ENCODE results near the gene TXNRD1.

GRCh38 chr12:104345234-104346066 lies 129.9 kb downstream of the TXNRD1 start:
- no peak for TF ChIP-seq YY1 (IDR thresholded peaks at IDR 0.05; ENCODE audit: extremely low read depth, insufficient replicate concordance, low read depth, low read length)
- TF ChIP-seq EZH2phosphoT487 (IDR thresholded peaks at IDR 0.05; ENCODE audit: borderline replicate concordance): no peak
- TF ChIP-seq POLR2AphosphoS5 (IDR thresholded peaks at IDR 0.05; ENCODE audit: low read depth, low read length): no peak
- TF ChIP-seq CTCF (IDR thresholded peaks at IDR 0.05 in 2 of 3, conservative IDR thresholded peaks at IDR 0.05 in 1 of 3; ENCODE audit: borderline replicate concordance in 1 of 3, insufficient read depth in 1 of 3, low read depth in 2 of 3, low read length in 2 of 3): no peak
- no peak for TF ChIP-seq EZH2 (IDR thresholded peaks at IDR 0.05)
- TF ChIP-seq EGR1 (IDR thresholded peaks at IDR 0.05; ENCODE audit: low read depth): no peak
- TF ChIP-seq SIN3A (IDR thresholded peaks at IDR 0.05; ENCODE audit: low read depth): no peak
- TF ChIP-seq REST (IDR thresholded peaks at IDR 0.05; ENCODE audit: low read depth): no peak
- TF ChIP-seq TCF7L2 (IDR thresholded peaks at IDR 0.05; ENCODE audit: borderline replicate concordance, extremely low read depth, insufficient read depth, insufficient read length): no peak
